HepG2 (cell line): ENCODE data around the gene PLSCR3. TPM values are rescaled to one million over a fixed set of nuclear protein-coding genes. Genes with fewer than 3 reads are reported as not detected.

Source experiments
- CCDC6 ChIP-seq: sonication (generic); formaldehyde crosslinking; IDR thresholded peaks from 2 replicates; pipeline ENCODE4 v1.8.1; 2022; ENCODE audit warnings: mild to moderate bottlenecking, missing genetic modification reagents, moderate library complexity
- FIP1L1 ChIP-seq: fragments of 200-400 bp; formaldehyde crosslinking; IDR thresholded peaks from 2 replicates; pipeline ENCODE4 v1.6.1; 2018; ENCODE audit warnings: low read depth, mild to moderate bottlenecking, low read length, moderate library complexity, borderline replicate concordance; ENCODE audit not compliant: insufficient read depth
- GATAD2A ChIP-seq: IDR thresholded peaks from 2 replicates; pipeline ENCODE4 v1.6.1; 2016
- KDM5A ChIP-seq: fragments of 200-600 bp; sonication (generic); IDR thresholded peaks from 2 replicates; pipeline ENCODE4 v1.7.0; 2018; ENCODE audit warnings: antibody characterized with exemption, mild to moderate bottlenecking, low read length, borderline replicate concordance
- KLF12 ChIP-seq: sonication (generic); formaldehyde crosslinking; IDR thresholded peaks from 2 replicates; pipeline ENCODE4 v1.4.0; 2020; ENCODE audit warnings: missing genetic modification reagents, borderline replicate concordance
- NR1H2 ChIP-seq: sonication (generic); formaldehyde crosslinking; IDR thresholded peaks from 2 replicates; pipeline ENCODE4 v1.8.1; 2022; ENCODE audit warnings: low read depth, missing genetic modification reagents, borderline replicate concordance
- PITX1 ChIP-seq: sonication (generic); formaldehyde crosslinking; IDR thresholded peaks from 2 replicates; pipeline ENCODE4 v1.5.1; 2020; ENCODE audit warnings: mild to moderate bottlenecking, missing genetic modification reagents
- RXRA ChIP-seq: sonication (generic); formaldehyde crosslinking; IDR thresholded peaks from 2 replicates; pipeline ENCODE4 v1.5.1; 2020; ENCODE audit warnings: missing genetic modification reagents
- TBX2 ChIP-seq: sonication (generic); formaldehyde crosslinking; IDR thresholded peaks from 2 replicates; pipeline ENCODE4 v1.5.0; 2020; ENCODE audit warnings: missing genetic modification reagents, mild to moderate bottlenecking, borderline replicate concordance
- THAP11 ChIP-seq: IDR thresholded peaks from 2 replicates; pipeline ENCODE4 v1.6.1; 2016; ENCODE audit warnings: missing biosample characterization, missing genetic modification reagents
- ZBTB3 ChIP-seq: sonication (generic); formaldehyde crosslinking; IDR thresholded peaks from 2 replicates; pipeline ENCODE4 v1.4.0; 2020; ENCODE audit warnings: low read depth, mild to moderate bottlenecking, moderate library complexity, missing genetic modification reagents, borderline replicate concordance
- ZFX ChIP-seq: sonication (generic); formaldehyde crosslinking; IDR thresholded peaks from 2 replicates; pipeline ENCODE4 v1.4.0; 2020; ENCODE audit warnings: mild to moderate bottlenecking, low read depth, missing genetic modification reagents, moderate library complexity
- ZMAT3 ChIP-seq: sonication (generic); formaldehyde crosslinking; conservative IDR thresholded peaks from 2 replicates; pipeline ENCODE4 v1.7.0; 2021; ENCODE audit warnings: missing genetic modification reagents
- ZNF138 ChIP-seq: sonication (generic); formaldehyde crosslinking; IDR thresholded peaks from 2 replicates; pipeline ENCODE4 v1.5.0; 2020; ENCODE audit warnings: mild to moderate bottlenecking, low read depth, missing genetic modification reagents
- ZNF143 ChIP-seq: sonication (generic); formaldehyde crosslinking; IDR thresholded peaks from 2 replicates; pipeline ENCODE4 v1.4.0; 2020; ENCODE audit warnings: missing genetic modification reagents
- ZNF629 ChIP-seq: sonication (generic); formaldehyde crosslinking; conservative IDR thresholded peaks from 2 replicates; pipeline ENCODE4 v1.5.0; 2020; ENCODE audit warnings: missing genetic modification reagents
- ZNF652 ChIP-seq: IDR thresholded peaks from 2 replicates; pipeline ENCODE4 v1.6.1; 2016; ENCODE audit warnings: low read depth, borderline replicate concordance
- polyA plus RNA-seq, 8 experiments: library from polyadenylated mRNA; depleted of rRNA in 3 of 8; stranded (reverse) in 7 of 8; unstranded in 1 of 8; fragments of >200 nt; fragmentation: Illumina TruSeq in 4 of 8; extraction: Trizol in 4 of 8; gene quantifications; 2 replicates each; pipeline versions ENCODE4 v1.2.1 to v1.2.3, GENCODE V29; 2011 to 2016; ENCODE audit warnings: low read depth in 4 of 8, missing spikeins in 1 of 8, mixed read lengths in 1 of 8; ENCODE audit not compliant: insufficient read depth in 1 of 8
- total RNA-seq, 5 experiments: library from RNA; depleted of rRNA; stranded (reverse); fragments of >200 nt; fragmentation: Illumina TruSeq; extraction: Trizol; gene quantifications; 2 replicates each; pipeline ENCODE4 v1.2.3, GENCODE V29; 2016; ENCODE audit warnings: low read depth in 1 of 5
- TF ChIP-seq, protein P1 (sequence below): sonication (generic); formaldehyde crosslinking; IDR thresholded peaks from 2 replicates; pipeline ENCODE4 v1.4.0; 2020; ENCODE audit warnings: mild to moderate bottlenecking, missing genetic modification reagents
- TF ChIP-seq, protein P2 (sequence below): IDR thresholded peaks from 2 replicates; pipeline ENCODE4 v1.6.1; 2018; ENCODE audit warnings: missing genetic modification reagents, mild to moderate bottlenecking, missing compliant biosample characterization
- TF ChIP-seq, protein P3 (sequence below): sonication (generic); formaldehyde crosslinking; IDR thresholded peaks from 2 replicates; pipeline ENCODE4 v1.4.0; 2020; ENCODE audit warnings: missing genetic modification reagents
- TF ChIP-seq, protein P4 (sequence below): sonication (generic); formaldehyde crosslinking; IDR thresholded peaks from 2 replicates; pipeline ENCODE4 v1.5.0; 2020; ENCODE audit warnings: missing genetic modification reagents

The PLSCR3 gene
- total and polyA plus RNA-seq, 2 of the 13 experiments (the other 11 are each of a cell fraction or from before 2014, with no cell fraction given): 5.6 to 6.2 TPM

DNA sequence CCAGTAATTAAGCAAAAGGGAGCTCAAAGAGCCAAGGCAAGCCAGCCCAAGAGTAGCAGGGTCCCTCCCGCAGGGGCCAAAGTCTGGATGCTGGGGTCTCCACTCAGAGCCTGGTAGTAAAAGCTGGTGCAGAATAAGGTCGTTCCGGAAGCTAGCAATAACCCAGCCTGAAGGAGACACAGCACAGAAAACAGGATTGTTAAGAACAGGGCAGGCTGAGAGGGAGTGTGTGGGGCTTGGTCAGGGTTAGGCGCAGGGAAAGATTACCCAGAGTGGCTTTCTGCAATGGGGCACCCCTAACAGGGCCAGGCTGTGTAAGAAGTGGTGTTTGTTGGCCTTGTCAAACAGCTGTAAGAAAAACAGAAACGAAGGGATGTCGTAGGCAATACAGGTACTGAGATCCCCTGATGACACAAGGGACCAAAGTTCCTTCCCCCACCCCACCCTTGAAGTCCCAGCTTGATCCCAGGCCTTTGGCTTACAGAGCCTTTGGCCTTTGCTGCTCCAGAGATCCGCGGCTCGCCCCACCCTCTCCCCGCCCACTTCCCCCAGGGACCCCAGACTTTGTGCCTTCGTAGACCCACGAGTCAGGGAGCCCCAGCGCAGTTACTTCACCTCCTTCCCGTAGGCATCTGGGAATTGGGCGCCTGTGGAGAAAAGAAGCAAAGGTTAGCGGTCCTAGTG lies 8.9 kb upstream of the PLSCR3 start (continued):
- TF ChIP-seq, protein P1, sequence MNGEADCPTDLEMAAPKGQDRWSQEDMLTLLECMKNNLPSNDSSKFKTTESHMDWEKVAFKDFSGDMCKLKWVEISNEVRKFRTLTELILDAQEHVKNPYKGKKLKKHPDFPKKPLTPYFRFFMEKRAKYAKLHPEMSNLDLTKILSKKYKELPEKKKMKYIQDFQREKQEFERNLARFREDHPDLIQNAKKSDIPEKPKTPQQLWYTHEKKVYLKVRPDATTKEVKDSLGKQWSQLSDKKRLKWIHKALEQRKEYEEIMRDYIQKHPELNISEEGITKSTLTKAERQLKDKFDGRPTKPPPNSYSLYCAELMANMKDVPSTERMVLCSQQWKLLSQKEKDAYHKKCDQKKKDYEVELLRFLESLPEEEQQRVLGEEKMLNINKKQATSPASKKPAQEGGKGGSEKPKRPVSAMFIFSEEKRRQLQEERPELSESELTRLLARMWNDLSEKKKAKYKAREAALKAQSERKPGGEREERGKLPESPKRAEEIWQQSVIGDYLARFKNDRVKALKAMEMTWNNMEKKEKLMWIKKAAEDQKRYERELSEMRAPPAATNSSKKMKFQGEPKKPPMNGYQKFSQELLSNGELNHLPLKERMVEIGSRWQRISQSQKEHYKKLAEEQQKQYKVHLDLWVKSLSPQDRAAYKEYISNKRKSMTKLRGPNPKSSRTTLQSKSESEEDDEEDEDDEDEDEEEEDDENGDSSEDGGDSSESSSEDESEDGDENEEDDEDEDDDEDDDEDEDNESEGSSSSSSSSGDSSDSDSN (CRISPR knock-in tag): peak; percentile 61
- 0 out of 2 replicates have a peak, but pooled peaks have one; percentile 10 for TF ChIP-seq ZNF143 (CRISPR knock-in tag)
- TF ChIP-seq ZMAT3 (CRISPR knock-in tag): peak; percentile 65; the same call in 1 of the 2 replicates
- no peak for TF ChIP-seq NR1H2
- peak; percentile 64 for TF ChIP-seq GATAD2A
- TF ChIP-seq ZNF138: no peak
- TF ChIP-seq, protein P2, sequence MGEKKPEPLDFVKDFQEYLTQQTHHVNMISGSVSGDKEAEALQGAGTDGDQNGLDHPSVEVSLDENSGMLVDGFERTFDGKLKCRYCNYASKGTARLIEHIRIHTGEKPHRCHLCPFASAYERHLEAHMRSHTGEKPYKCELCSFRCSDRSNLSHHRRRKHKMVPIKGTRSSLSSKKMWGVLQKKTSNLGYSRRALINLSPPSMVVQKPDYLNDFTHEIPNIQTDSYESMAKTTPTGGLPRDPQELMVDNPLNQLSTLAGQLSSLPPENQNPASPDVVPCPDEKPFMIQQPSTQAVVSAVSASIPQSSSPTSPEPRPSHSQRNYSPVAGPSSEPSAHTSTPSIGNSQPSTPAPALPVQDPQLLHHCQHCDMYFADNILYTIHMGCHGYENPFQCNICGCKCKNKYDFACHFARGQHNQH (CRISPR knock-in tag): peak; percentile 35; the same call in 1 of the 2 replicates
- peak; percentile 51; the same call in 1 of the 2 replicates for TF ChIP-seq ZNF629 (CRISPR knock-in tag)
- peak; percentile 7; the same call in 1 of the 2 replicates for TF ChIP-seq KLF12 (CRISPR knock-in tag)
- 0 out of 2 replicates have a peak, but pooled peaks have one; percentile 9 for TF ChIP-seq TBX2 (CRISPR knock-in tag)
- TF ChIP-seq RXRA (CRISPR knock-in tag): peak; percentile 49; the same call in 1 of the 2 replicates
- no peak for TF ChIP-seq FIP1L1
- TF ChIP-seq, protein P3, sequence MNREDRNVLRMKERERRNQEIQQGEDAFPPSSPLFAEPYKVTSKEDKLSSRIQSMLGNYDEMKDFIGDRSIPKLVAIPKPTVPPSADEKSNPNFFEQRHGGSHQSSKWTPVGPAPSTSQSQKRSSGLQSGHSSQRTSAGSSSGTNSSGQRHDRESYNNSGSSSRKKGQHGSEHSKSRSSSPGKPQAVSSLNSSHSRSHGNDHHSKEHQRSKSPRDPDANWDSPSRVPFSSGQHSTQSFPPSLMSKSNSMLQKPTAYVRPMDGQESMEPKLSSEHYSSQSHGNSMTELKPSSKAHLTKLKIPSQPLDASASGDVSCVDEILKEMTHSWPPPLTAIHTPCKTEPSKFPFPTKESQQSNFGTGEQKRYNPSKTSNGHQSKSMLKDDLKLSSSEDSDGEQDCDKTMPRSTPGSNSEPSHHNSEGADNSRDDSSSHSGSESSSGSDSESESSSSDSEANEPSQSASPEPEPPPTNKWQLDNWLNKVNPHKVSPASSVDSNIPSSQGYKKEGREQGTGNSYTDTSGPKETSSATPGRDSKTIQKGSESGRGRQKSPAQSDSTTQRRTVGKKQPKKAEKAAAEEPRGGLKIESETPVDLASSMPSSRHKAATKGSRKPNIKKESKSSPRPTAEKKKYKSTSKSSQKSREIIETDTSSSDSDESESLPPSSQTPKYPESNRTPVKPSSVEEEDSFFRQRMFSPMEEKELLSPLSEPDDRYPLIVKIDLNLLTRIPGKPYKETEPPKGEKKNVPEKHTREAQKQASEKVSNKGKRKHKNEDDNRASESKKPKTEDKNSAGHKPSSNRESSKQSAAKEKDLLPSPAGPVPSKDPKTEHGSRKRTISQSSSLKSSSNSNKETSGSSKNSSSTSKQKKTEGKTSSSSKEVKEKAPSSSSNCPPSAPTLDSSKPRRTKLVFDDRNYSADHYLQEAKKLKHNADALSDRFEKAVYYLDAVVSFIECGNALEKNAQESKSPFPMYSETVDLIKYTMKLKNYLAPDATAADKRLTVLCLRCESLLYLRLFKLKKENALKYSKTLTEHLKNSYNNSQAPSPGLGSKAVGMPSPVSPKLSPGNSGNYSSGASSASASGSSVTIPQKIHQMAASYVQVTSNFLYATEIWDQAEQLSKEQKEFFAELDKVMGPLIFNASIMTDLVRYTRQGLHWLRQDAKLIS (CRISPR knock-in tag): no peak
- peak; percentile 49; the same call in 1 of the 2 replicates for TF ChIP-seq CCDC6 (CRISPR knock-in tag)
- peak; percentile 28; the same call in 1 of the 2 replicates for TF ChIP-seq ZBTB3 (CRISPR knock-in tag)
- peak; percentile 28; the same call in 1 of the 2 replicates for TF ChIP-seq KDM5A
- peak; percentile 20; the same call in 1 of the 2 replicates for TF ChIP-seq THAP11 (CRISPR knock-in tag)
- peak; percentile 39; the same call in 1 of the 2 replicates for TF ChIP-seq ZNF652 (CRISPR knock-in tag)
- TF ChIP-seq, protein P4, sequence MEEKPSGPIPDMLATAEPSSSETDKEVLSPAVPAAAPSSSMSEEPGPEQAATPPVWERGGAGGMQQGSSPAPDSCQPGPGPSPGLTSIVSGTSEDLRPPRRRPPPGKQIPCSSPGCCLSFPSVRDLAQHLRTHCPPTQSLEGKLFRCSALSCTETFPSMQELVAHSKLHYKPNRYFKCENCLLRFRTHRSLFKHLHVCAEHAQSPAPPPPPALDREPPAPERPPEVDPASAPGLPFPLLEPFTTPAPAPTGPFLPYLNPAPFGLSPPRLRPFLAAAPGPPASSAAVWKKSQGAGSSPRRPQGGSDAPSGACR (CRISPR knock-in tag): peak; percentile 59; the same call in 1 of the 2 replicates
- peak; percentile 74 for TF ChIP-seq PITX1 (CRISPR knock-in tag)
- TF ChIP-seq ZFX (CRISPR knock-in tag): peak; percentile 83
